Fibroblast of the conjunctiva (primary cell): ENCODE measurements around the gene THAP4.

Experiments
- DNase-seq: peaks from one replicate; pipeline ENCODE4 v3.0.0-alpha.2; 2010; ENCODE audit warnings: low read depth

THAP4 gene

GRCh38 chr2:241638940-241639339 is 2.0 kb upstream of the THAP4 start:
- no peak for DNase-seq

- DNase-seq: no peak
These were observed 1.1 kb upstream of the THAP4 start for GRCh38 chr2:241637795-241638660.

DNA sequence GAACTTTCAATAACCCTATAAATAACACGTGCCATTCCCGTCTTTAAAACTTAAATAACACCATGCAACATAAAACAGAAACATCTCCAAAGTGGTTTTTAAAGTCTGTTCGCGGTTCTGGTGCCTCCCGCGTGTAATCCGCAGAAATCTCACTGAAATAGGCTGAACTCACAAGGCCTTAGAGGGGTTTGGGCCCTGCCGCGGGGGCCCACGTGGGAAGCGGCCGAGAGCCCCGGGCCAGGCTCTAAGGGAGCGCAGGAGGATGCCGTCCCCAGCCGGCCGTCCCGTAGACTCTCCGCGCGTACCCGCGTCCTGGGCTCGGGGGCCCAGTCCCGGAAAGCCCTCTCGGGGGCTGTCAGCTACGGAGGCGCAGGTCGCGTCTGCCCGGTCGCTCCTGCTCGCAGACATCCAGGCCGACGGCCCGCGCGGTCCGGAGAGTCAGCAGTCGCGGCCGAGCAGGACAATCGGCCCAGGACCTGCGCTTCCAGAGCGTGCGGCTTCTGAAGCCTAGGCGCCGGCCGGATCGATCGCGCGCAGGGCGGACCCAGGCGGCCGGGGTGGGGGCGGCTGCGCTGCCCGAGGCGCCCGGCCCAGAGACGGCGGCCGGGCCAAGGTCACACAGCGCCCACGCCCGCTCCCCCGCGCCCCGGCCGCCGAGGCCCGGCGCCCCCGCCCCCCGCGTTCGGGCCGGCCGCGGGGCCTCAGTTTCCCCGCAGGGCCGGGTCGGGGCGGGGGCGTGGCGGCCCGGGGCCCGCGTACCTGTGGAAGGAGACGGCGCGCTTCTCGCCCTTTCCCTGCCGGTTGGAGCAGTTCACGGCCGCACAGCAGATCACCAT is 558 bp downstream of the THAP4 start:
- no peak for DNase-seq

GRCh38 chr2:241635756-241636155 is 1.2 kb downstream of the THAP4 start:
- no peak for DNase-seq

DNA sequence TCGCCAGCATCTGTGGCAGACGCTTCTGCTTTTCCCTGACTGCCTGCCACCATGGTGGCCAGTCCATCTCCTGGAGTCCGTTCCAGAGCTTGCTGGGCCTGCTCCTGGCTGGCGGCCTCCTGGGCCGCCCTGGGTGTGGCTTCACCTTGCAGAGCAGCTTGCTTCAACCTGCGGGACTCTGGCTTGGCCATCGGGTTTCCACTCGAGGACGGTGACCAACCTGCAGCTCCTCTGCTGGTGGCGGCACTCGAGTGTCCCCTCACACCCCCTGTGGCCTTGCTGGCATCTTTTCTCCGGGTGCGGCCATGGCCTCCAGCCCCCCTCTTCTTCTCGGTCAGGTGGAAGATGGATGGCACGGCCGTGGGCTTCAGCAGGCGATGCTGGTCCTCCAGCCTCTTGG is 3.4 kb downstream of the THAP4 start:
- no peak for DNase-seq

GRCh38 chr2:241632478-241633325 is 4.3 kb downstream of the THAP4 start:
- no peak for DNase-seq

- no peak for DNase-seq
These were observed 7.1 kb downstream of the THAP4 start for GRCh38 chr2:241629762-241630435.

GRCh38 chr2:241627675-241628074 is 9.3 kb downstream of the THAP4 start:
- DNase-seq: no peak

GRCh38 chr2:241620419-241620769 is 16.6 kb downstream of the THAP4 start:
- DNase-seq: no peak

DNA sequence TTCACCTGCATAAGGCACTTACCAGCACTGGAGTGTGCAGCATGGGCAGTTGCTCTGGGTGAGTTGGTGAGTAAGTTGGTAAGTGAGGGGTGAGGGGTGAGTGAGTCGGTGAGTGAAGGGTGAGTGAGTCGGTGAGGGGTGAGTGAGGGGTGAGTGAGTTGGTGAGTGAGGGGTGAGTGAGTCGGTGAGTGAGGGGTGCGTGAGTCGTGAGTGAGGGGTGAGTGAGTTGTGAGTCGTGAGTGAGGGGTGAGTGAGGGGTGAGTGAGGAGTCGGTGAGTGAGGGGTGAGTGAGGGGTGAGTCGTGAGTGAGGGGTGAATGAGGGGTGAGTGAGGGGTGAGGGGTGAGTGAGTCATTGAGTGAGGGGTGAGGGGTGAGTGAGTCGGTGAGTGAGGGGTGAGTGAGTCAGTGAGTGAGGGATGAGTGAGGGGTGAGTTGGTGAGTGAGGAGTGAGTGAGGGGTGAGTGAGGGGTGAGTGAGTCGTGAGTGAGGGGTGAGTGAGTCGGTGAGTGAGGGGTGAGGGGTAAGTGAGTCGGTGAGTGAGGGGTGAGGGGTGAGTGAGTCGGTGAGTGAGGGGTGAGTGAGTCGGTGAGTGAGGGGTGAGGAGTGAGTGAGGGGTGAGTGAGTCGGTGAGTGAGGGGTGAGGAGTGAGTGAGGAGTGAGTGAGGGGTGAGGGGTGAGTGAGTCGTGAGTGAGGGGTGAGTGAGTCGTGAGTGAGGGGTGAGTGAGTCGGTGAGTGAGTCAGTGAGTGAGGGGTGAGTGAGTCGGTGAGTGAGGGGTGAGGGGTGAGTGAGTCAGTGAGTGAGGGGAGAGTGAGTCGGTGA is 17.1 kb downstream of the THAP4 start:
- no peak for DNase-seq

DNA sequence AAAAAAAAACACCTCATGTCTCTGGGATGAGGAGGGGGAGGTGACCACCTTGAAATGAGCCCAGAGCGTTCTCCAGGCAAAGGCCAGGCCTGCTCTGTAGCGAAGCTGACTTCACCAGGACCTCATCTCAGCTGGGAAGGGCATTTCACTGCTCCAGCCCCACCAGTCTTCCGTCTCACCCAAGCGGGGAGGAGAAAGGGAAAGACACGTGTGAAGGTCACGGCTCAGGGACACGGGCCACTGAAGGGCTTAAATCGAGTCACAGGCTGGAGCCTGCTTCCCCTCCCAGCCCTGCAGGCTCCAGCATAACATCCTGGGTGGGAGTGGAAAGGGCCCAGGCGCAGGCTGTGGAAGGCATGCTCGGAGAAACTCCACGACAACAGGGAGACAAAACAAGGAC is 18.1 kb downstream of the THAP4 start:
- DNase-seq: no peak

- no peak for DNase-seq
These were observed 18.6 kb downstream of the THAP4 start for GRCh38 chr2:241618296-241618805.

- DNase-seq: no peak
These were observed 19.4 kb downstream of the THAP4 start for GRCh38 chr2:241617431-241618154.

GRCh38 chr2:241616168-241617125 is 20.5 kb downstream of the THAP4 start:
- no peak for DNase-seq

GRCh38 chr2:241615522-241616052 is 21.4 kb downstream of the THAP4 start:
- no peak for DNase-seq

DNA sequence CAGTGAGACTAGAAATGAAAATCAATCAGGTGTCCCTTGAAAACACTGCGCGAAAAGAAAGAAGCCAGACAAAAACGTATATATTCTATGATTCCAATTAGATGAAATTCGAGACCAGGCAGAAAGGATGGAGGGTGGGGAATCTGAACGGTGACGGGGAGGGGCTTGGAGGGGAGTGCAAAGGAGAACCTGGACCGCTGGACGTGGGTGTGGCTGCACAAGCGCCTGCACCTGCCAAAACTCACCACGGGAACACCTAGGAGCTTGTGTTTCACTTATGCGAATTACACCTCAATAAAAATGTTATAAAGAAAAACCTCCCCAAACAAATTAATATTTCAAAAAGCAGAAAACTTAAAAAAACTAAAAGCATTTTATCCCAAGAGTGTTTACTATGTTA is 21.9 kb downstream of the THAP4 start:
- no peak for DNase-seq

- no peak for DNase-seq
These were observed 23.8 kb downstream of the THAP4 start for GRCh38 chr2:241613017-241613780.
